NCI-H2196 treated with DMSO at 0.1 percent for 48 hours (cell line): ENCODE data around the gene CRACDL.
"Not testable (repeated sequence)": the region's sequence is repeated elsewhere in the genome, so short reads cannot be mapped to it uniquely, and the experiment has no call there.

Experiments used
- DNase-seq: peaks from one replicate; lab custom pipeline; 2025; ENCODE audit not compliant: unreplicated experiment; lab: John Stamatoyannopoulos, UW

The CRACDL gene

GRCh38 chr2:98907966-98908905 is 27.8 kb downstream of the CRACDL start:
- peak; percentile 59 for DNase-seq

- no peak for DNase-seq
These were observed 28.6 kb downstream of the CRACDL start for GRCh38 chr2:98907385-98907784.

GRCh38 chr2:98903767-98904485 is 32.1 kb downstream of the CRACDL start:
- DNase-seq: no peak

GRCh38 chr2:98903064-98903355 is 33.0 kb downstream of the CRACDL start:
- DNase-seq: no peak

GRCh38 chr2:98902209-98903063 is 33.6 kb downstream of the CRACDL start:
- no peak for DNase-seq

- DNase-seq: no peak
These were observed 34.3 kb downstream of the CRACDL start for GRCh38 chr2:98901702-98902101.

- no peak for DNase-seq
These were observed 34.7 kb downstream of the CRACDL start for GRCh38 chr2:98901291-98901690.

GRCh38 chr2:98900721-98901120 is 35.3 kb downstream of the CRACDL start:
- DNase-seq: no peak

- not testable (repeated sequence) for DNase-seq
These were observed 36.3 kb downstream of the CRACDL start for GRCh38 chr2:98899703-98900078.

GRCh38 chr2:98899041-98899702 is 36.9 kb downstream of the CRACDL start:
- no peak for DNase-seq

GRCh38 chr2:98898423-98898841 is 37.6 kb downstream of the CRACDL start:
- DNase-seq: no peak

- DNase-seq: no peak
These were observed 38.3 kb downstream of the CRACDL start for GRCh38 chr2:98897746-98898145.

GRCh38 chr2:98896944-98897343 is 39.1 kb downstream of the CRACDL start:
- DNase-seq: no peak

GRCh38 chr2:98896416-98896815 is 39.6 kb downstream of the CRACDL start:
- no peak for DNase-seq

- DNase-seq: no peak
These were observed 40.1 kb downstream of the CRACDL start for GRCh38 chr2:98895901-98896300.

- no peak for DNase-seq
These were observed 40.8 kb downstream of the CRACDL start for GRCh38 chr2:98895221-98895620.

GRCh38 chr2:98894331-98895000 is 41.6 kb downstream of the CRACDL start:
- no peak for DNase-seq

- no peak for DNase-seq
These were observed 42.1 kb downstream of the CRACDL start for GRCh38 chr2:98893911-98894321.

GRCh38 chr2:98892871-98893270 is 43.2 kb downstream of the CRACDL start:
- no peak for DNase-seq

- DNase-seq: no peak
These were observed 44.4 kb downstream of the CRACDL start for GRCh38 chr2:98891591-98891990.
